GM12878 (cell line): ENCODE results near the gene KLLN. TPM values are rescaled to one million over a fixed set of nuclear protein-coding genes. Genes with fewer than 3 reads are reported as not detected.

Source experiments
- ATF3 ChIP-seq: IDR thresholded peaks from 2 replicates; pipeline ENCODE4 v1.6.1; 2011; ENCODE audit warnings: low read depth, mild to moderate bottlenecking, low read length, moderate library complexity, borderline replicate concordance; ENCODE audit errors: extremely low read depth
- BRCA1 ChIP-seq: IDR thresholded peaks from 2 replicates; pipeline ENCODE4 v1.6.1; 2011; ENCODE audit warnings: low read depth, low read length, improper control_type of control experiment
- CBFB ChIP-seq: IDR thresholded peaks from 2 replicates; pipeline ENCODE4 v1.6.1; 2016; ENCODE audit warnings: antibody characterized with exemption, low read depth
- CEBPB ChIP-seq, 2 experiments: fragments of 150-350 bp in 1 of 2; IDR thresholded peaks; 2 replicates each; pipeline ENCODE4 v1.6.1; 2012 to 2014; ENCODE audit warnings: low read depth in 2 of 2, low read length in 2 of 2, borderline replicate concordance in 1 of 2, inconsistent platforms in 1 of 2
- CHD2 ChIP-seq: IDR thresholded peaks from 2 replicates; pipeline ENCODE4 v1.6.1; 2011; ENCODE audit warnings: low read depth, low read length, improper control_type of control experiment, borderline replicate concordance
- ESRRA ChIP-seq: IDR thresholded peaks from 2 replicates; pipeline ENCODE4 v1.6.1; 2012; ENCODE audit warnings: mild to moderate bottlenecking, low read length, improper control_type of control experiment
- EZH2 ChIP-seq: IDR thresholded peaks from 2 replicates; pipeline ENCODE4 v1.6.1; 2012; ENCODE audit warnings: low read depth, mild to moderate bottlenecking, control low read depth, inconsistent platforms, low read length, borderline replicate concordance; ENCODE audit not compliant: control insufficient read depth
- FOXM1 ChIP-seq: IDR thresholded peaks from 2 replicates; pipeline ENCODE4 v1.6.1; 2012; ENCODE audit warnings: low read depth, mild to moderate bottlenecking, inconsistent platforms, low read length, moderate library complexity
- HCFC1 ChIP-seq: fragments of 150-350 bp; IDR thresholded peaks from 2 replicates; pipeline ENCODE4 v1.6.1; 2014; ENCODE audit warnings: low read length
- IKZF1 ChIP-seq: fragments of 450-650 bp; conservative IDR thresholded peaks from 2 replicates; pipeline ENCODE4 v1.6.1; 2017; ENCODE audit warnings: antibody characterized with exemption, mild to moderate bottlenecking
- JUNB ChIP-seq: IDR thresholded peaks from 2 replicates; pipeline ENCODE4 v1.6.1; 2016; ENCODE audit warnings: antibody characterized with exemption, mild to moderate bottlenecking
- KDM1A ChIP-seq: fragments of 200-600 bp; sonication (generic); IDR thresholded peaks from 2 replicates; pipeline ENCODE4 v1.6.1; 2016; ENCODE audit warnings: borderline replicate concordance
- KLF5 ChIP-seq: fragments of 450-650 bp; IDR thresholded peaks from 2 replicates; pipeline ENCODE4 v1.6.1; 2014; ENCODE audit warnings: mild to moderate bottlenecking; ENCODE audit not compliant: partially characterized antibody
- NFIC ChIP-seq: IDR thresholded peaks from 2 replicates; pipeline ENCODE4 v1.6.1; 2012; ENCODE audit warnings: low read depth, mild to moderate bottlenecking, inconsistent platforms, low read length, moderate library complexity
- NFXL1 ChIP-seq: fragments of 450-650 bp; IDR thresholded peaks from 2 replicates; pipeline ENCODE4 v1.6.1; 2017; ENCODE audit warnings: antibody characterized with exemption, mild to moderate bottlenecking, borderline replicate concordance
- NRF1 ChIP-seq: conservative IDR thresholded peaks from 2 replicates; pipeline ENCODE4 v1.6.1; 2011; ENCODE audit warnings: mild to moderate bottlenecking, low read depth, low read length, improper control_type of control experiment
- PAX5 ChIP-seq: IDR thresholded peaks from 2 replicates; pipeline ENCODE4 v1.6.1; 2011; ENCODE audit warnings: low read depth, low read length, borderline replicate concordance
- TAF1 ChIP-seq: IDR thresholded peaks from 2 replicates; pipeline ENCODE4 v1.6.1; 2011; ENCODE audit warnings: mild to moderate bottlenecking, low read depth, low read length, borderline replicate concordance
- TCF3 ChIP-seq: IDR thresholded peaks from 2 replicates; pipeline ENCODE4 v1.6.1; 2012; ENCODE audit warnings: low read depth, mild to moderate bottlenecking, low read length, borderline replicate concordance; ENCODE audit not compliant: insufficient read depth
- TCF7 ChIP-seq: IDR thresholded peaks from 2 replicates; pipeline ENCODE4 v1.6.1; 2014; ENCODE audit warnings: antibody characterized with exemption, borderline replicate concordance
- ZBED1 ChIP-seq: IDR thresholded peaks from 2 replicates; pipeline ENCODE4 v1.6.1; 2016; ENCODE audit warnings: borderline replicate concordance
- ZBTB33 ChIP-seq: fragments of 450-650 bp; IDR thresholded peaks from 2 replicates; pipeline ENCODE4 v1.6.1; 2017; ENCODE audit warnings: mild to moderate bottlenecking
- ZNF24 ChIP-seq: fragments of 450-650 bp; IDR thresholded peaks from 2 replicates; pipeline ENCODE4 v1.6.1; 2017; ENCODE audit warnings: antibody characterized with exemption, mild to moderate bottlenecking
- ZSCAN29 ChIP-seq: fragments of 450-650 bp; IDR thresholded peaks from 2 replicates; pipeline ENCODE4 v1.6.1; 2017; ENCODE audit warnings: mild to moderate bottlenecking, moderate library complexity
- polyA plus RNA-seq, 11 experiments: library from polyadenylated mRNA; depleted of rRNA in 4 of 11; unstranded in 6 of 11; stranded (reverse) in 5 of 11; fragments of >200 nt; fragmentation: Nextera tagmentation in 4 of 11; fragmentation: Illumina TruSeq in 1 of 11; extraction: Ambion mirVana in 4 of 11; extraction: Trizol in 1 of 11; gene quantifications; 1 replicate in 1 of 11; 2 replicates in 10 of 11; pipeline versions ENCODE4 v1.2.1 to v1.2.3, GENCODE V29; 2011 to 2016; ENCODE audit warnings: inconsistent platforms in 2 of 11, missing spikeins in 2 of 11, low read depth in 1 of 11
- total RNA-seq, 4 experiments: library from RNA; depleted of rRNA in 3 of 4; stranded (reverse); fragments of >200 nt in 3 of 4; fragmentation: Illumina TruSeq in 1 of 4; extraction: Trizol in 1 of 4; gene quantifications; 2 replicates each; pipeline versions ENCODE4 v1.2.1 to v1.2.3, GENCODE V29; 2013 to 2021
- TF ChIP-seq, protein P1 (sequence below): IDR thresholded peaks from 2 replicates; pipeline ENCODE4 v1.6.1; 2012; ENCODE audit warnings: low read depth, low read length, improper control_type of control experiment
- TF ChIP-seq, protein P2 (sequence below): fragments of 450-650 bp; IDR thresholded peaks from 2 replicates; pipeline ENCODE4 v1.6.1; 2018; ENCODE audit warnings: borderline replicate concordance, mild to moderate bottlenecking; ENCODE audit not compliant: partially characterized antibody

Gene KLLN
- total and polyA plus RNA-seq, 10 of the 15 experiments (the other 5 are each of a cell fraction or from before 2014, with no cell fraction given) = 0.87 to 2.2 (median 1.7) TPM

- TF ChIP-seq JUNB (no peak), TCF7 (no peak), CBFB (peak; percentile 38; the same call in 1 of the 2 replicates), EZH2 (no peak), ATF3 (no peak), ZSCAN29 (peak; percentile 69), HCFC1 (peak; percentile 47), KLF5 (peak; percentile 48), ZBED1 (no peak), NFIC (no peak), TAF1 (peak; percentile 99), FOXM1 (no peak), IKZF1 (peak; percentile 93), NFXL1 (no peak), KDM1A (no peak), ESRRA (no peak), CEBPB (IDR thresholded peaks at IDR 0.05; ENCODE audit: borderline replicate concordance in 1 of 2, low read depth in 2 of 2, low read length in 2 of 2) (no peak), TCF3 (0 out of 2 replicates have a peak, but pooled peaks have one; percentile 8), PAX5 (no peak; the same call in 1 of the 2 replicates), ZBTB33 (no peak), CHD2 (peak; percentile 97), NRF1 (peak; percentile 30; the same call in 1 of the 2 replicates), ZNF24 (peak; percentile 77; the same call in 1 of the 2 replicates), BRCA1 (no peak)
- TF ChIP-seq, protein P1, sequence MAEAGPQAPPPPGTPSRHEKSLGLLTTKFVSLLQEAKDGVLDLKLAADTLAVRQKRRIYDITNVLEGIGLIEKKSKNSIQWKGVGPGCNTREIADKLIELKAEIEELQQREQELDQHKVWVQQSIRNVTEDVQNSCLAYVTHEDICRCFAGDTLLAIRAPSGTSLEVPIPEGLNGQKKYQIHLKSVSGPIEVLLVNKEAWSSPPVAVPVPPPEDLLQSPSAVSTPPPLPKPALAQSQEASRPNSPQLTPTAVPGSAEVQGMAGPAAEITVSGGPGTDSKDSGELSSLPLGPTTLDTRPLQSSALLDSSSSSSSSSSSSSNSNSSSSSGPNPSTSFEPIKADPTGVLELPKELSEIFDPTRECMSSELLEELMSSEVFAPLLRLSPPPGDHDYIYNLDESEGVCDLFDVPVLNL = no peak
- TF ChIP-seq, protein P2, sequence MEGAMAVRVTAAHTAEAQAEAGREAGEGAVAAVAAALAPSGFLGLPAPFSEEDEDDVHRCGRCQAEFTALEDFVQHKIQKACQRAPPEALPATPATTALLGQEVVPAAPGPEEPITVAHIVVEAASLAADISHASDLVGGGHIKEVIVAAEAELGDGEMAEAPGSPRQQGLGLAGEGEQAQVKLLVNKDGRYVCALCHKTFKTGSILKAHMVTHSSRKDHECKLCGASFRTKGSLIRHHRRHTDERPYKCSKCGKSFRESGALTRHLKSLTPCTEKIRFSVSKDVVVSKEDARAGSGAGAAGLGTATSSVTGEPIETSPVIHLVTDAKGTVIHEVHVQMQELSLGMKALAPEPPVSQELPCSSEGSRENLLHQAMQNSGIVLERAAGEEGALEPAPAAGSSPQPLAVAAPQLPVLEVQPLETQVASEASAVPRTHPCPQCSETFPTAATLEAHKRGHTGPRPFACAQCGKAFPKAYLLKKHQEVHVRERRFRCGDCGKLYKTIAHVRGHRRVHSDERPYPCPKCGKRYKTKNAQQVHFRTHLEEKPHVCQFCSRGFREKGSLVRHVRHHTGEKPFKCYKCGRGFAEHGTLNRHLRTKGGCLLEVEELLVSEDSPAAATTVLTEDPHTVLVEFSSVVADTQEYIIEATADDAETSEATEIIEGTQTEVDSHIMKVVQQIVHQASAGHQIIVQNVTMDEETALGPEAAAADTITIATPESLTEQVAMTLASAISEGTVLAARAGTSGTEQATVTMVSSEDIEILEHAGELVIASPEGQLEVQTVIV = no peak
Observed at GRCh38 chr10:87863053-87863943, at the start of gene KLLN, which contains the start of gene PTEN (continued).
